Right lobe of liver (tissue), 6 donors: ENCODE data around the gene STEAP1B. TPM values are rescaled to one million over a fixed set of nuclear protein-coding genes. Genes with fewer than 3 reads are reported as not detected.

Experiments used
- ATAC-seq, 4 donors: fragments of 200-7000 bp; cut with Tn5 transposase; one replicate each; pipeline ENCODE4 v1.9.1; 2020; ENCODE audit warnings: mild to moderate bottlenecking in 4 of 4, moderate library complexity in 4 of 4
- DNase-seq, 3 donors: peaks; one replicate each; pipeline ENCODE4 v3.0.0-alpha.2; 2020
- H3K27ac ChIP-seq, 3 donors: fragments of 200-600 bp; one replicate each; pipeline ENCODE4 v1.8.0; 2022
- H3K27me3 ChIP-seq, 2 donors: fragments of 200-600 bp; one replicate each; pipeline ENCODE4 v1.8.0; 2022
- H3K36me3 ChIP-seq, 4 donors: fragments of 200-600 bp; sonication (generic) in 1 of 4; one replicate each; pipeline versions ENCODE4 v1.5.1 to v1.8.0; 2017 to 2022; ENCODE audit warnings: control low read depth in 1 of 4
- H3K4me1 ChIP-seq, 4 donors: fragments of 200-600 bp; sonication (generic) in 1 of 4; one replicate each; pipeline versions ENCODE4 v1.5.1 to v1.8.0; 2017 to 2022; ENCODE audit warnings: control low read depth in 1 of 4
- H3K4me3 ChIP-seq, 3 donors: fragments of 200-600 bp; one replicate each; pipeline ENCODE4 v1.8.0; 2022
- H3K9me3 ChIP-seq, 4 donors: fragments of 200-600 bp; sonication (generic) in 1 of 4; one replicate each; pipeline versions ENCODE4 v1.5.1 to v1.8.0; 2017 to 2022; ENCODE audit warnings: control low read depth in 1 of 4
- POLR2A ChIP-seq: fragments of 450-650 bp; IDR thresholded peaks from one replicate; pipeline ENCODE4 v1.6.1; 2017; ENCODE audit warnings: antibody characterized with exemption, mild to moderate bottlenecking
- WGBS: methylation state at CpG from one replicate; pipeline ENCODE4 v1.1.6; 2018; ENCODE audit warnings: low coverage, low lambda C conversion rate; ENCODE audit not compliant: insufficient coverage; ENCODE audit errors: missing lambda C conversion rate; 5-methylcytosine and 5-hydroxymethylcytosine counted together
- intact Hi-C, 2 donors: fragments of 100-400 bp; cut with DNase I; formaldehyde crosslinking; loops; one replicate each; pipeline versions ENCODE4 v1.11.2 to v1.14.1; 2022
- total RNA-seq, 6 experiments: library from RNA; depleted of rRNA in 2 of 6; stranded (reverse); fragments of >200 nt in 2 of 6; fragmentation: NEBNext Ultra II Directional in 3 of 6; extraction: Animal tissue kit (Norgen Biotek cat#: 25700) in 3 of 6; gene quantifications; one replicate each; pipeline versions ENCODE4 v1.1.0 to v1.2.4, GENCODE V29; 2016 to 2023
- TF ChIP-seq, protein P1 (sequence below), 4 donors: fragments of 200-600 bp in 3 of 4; fragments of 450-650 bp in 1 of 4; IDR thresholded peaks; one replicate each; pipeline versions ENCODE4 v1.5.1 to v1.8.0; 2016 to 2022; ENCODE audit warnings: antibody characterized with exemption in 4 of 4, mild to moderate bottlenecking in 2 of 4
- donor health status: DM: no; HTN: yes; CAD: no.
- donor health status: DM: no; HTN: no; CAD: no.
- donor health status: DM: no; HTN: no; CAD: no.
- donor health status: DM: no; HTN: yes; CAD: no.
- donor health status: DM: no; HTN: yes; CAD: no.

The STEAP1B gene
- total RNA-seq, 6 experiments from 2014 or later = 0.25 to 0.60 TPM; not detected in 4

DNA sequence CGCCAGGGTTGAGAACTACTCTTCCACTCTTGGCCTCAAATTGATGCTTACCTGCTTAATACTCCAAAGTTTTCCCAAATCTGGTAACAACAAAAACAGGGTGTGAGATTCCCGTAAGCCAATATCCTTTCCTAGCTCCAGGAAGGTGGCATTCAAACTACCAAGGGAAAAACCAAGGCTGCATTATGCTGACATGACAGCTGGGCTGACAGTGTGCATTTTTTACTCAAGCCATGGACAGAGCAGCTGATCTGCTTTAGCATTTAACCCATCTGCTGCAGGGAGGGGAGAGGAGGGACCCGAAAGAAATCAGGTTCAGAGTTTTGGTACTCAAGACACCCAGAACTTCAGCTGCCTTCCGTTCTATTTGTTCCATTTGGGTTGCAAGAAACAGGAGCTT is 93.3 kb downstream of the STEAP1B start:
- no peak for ATAC-seq
- WGBS = 96% methylated on average over 3 of the region's 4 CpGs
- Histone ChIP-seq H3K4me1 (no peaks in the 10 kb centered on the region), H3K9me3 (no peaks in the 10 kb centered on the region), H3K27ac (no peak overlapping the region), H3K36me3 (no peaks in the 10 kb centered on the region), H3K27me3 (no peaks in the 10 kb centered on the region), H3K4me3 (no peak overlapping the region)
- TF ChIP-seq, protein P1, sequence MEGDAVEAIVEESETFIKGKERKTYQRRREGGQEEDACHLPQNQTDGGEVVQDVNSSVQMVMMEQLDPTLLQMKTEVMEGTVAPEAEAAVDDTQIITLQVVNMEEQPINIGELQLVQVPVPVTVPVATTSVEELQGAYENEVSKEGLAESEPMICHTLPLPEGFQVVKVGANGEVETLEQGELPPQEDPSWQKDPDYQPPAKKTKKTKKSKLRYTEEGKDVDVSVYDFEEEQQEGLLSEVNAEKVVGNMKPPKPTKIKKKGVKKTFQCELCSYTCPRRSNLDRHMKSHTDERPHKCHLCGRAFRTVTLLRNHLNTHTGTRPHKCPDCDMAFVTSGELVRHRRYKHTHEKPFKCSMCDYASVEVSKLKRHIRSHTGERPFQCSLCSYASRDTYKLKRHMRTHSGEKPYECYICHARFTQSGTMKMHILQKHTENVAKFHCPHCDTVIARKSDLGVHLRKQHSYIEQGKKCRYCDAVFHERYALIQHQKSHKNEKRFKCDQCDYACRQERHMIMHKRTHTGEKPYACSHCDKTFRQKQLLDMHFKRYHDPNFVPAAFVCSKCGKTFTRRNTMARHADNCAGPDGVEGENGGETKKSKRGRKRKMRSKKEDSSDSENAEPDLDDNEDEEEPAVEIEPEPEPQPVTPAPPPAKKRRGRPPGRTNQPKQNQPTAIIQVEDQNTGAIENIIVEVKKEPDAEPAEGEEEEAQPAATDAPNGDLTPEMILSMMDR (IDR thresholded peaks at IDR 0.05) = no peak
- no peak for TF ChIP-seq POLR2A
- intact Hi-C loops = no loop called here
- DNase-seq = no peak

DNA sequence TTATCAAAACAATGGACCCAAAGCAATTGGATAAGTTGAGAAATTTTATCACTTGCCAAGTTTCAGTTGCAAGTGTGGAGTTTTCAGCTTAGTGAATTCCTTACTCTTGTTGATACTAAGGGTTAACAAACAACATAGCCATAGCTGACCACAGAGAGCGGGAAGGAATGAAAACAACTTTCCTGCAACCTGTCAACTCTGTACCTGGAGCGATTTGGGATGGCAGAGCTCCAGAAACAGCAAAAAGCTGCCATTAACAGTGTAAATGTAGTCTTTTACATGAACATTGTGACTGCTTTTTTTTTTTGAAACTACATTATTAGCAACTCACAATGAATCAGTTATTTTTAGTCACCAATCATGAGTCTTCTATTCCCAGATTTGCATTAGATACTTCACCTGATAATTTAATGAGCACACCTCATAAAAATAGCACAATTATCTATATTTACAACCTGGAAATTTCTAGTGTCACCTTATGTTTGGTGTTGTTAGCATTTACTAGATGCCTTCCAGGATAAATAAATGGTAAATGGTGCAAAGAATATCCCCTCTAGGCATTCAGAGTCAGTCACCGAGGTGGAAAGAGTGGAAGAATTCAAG is 95.5 kb downstream of the STEAP1B start:
- 77% methylated on average over 3 of the region's 3 CpGs for WGBS
- no peak for DNase-seq

DNA sequence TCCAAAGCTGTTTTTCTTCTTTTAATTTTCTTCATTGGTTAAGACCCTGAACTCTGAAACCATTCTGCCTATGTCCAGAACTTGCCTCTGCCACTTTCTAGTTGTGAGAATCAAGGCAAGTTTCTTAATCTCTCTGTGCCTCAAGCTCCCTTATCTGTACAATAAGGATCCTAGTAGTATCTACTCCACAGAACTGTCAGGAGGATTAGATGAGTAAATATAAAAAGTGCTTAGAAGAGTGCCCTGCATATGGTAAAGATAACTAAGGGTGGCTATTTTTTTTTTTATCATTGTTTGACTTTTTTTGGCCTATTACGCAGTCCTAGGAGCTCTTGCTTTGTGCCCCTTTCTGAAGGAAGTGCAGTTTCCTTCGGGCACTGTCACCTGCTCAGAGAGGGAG is 96.6 kb downstream of the STEAP1B start:
- DNase-seq (no peak), ATAC-seq (no peak)
- H3K4me1 ChIP-seq = no peaks in the 10 kb centered on the region
- no peaks in the 10 kb centered on the region for H3K9me3 ChIP-seq
- H3K27ac ChIP-seq = no peak overlapping the region
- intact Hi-C loops = no loop called here
- WGBS = 90% methylated on average over 1 of the region's 2 CpGs
- H3K27me3 ChIP-seq = no peaks in the 10 kb centered on the region
- no peak for TF ChIP-seq POLR2A
- TF ChIP-seq, protein P1 (IDR thresholded peaks at IDR 0.05) = no peak
- H3K4me3 ChIP-seq = no peak overlapping the region
- no peaks in the 10 kb centered on the region for H3K36me3 ChIP-seq

More for the DNA sequence above, 95.5 kb downstream of the STEAP1B start:
- intact Hi-C loops = no loop called here
- no peaks in the 10 kb centered on the region for H3K36me3 ChIP-seq
- no peak overlapping the region for H3K4me3 ChIP-seq
- no peak for ATAC-seq
- no peaks in the 10 kb centered on the region for H3K9me3 ChIP-seq
- no peak overlapping the region for H3K27ac ChIP-seq
- H3K4me1 ChIP-seq = no peaks in the 10 kb centered on the region
- TF ChIP-seq, protein P1 (IDR thresholded peaks at IDR 0.05) = no peak
- TF ChIP-seq POLR2A = no peak
- H3K27me3 ChIP-seq = no peaks in the 10 kb centered on the region

DNA sequence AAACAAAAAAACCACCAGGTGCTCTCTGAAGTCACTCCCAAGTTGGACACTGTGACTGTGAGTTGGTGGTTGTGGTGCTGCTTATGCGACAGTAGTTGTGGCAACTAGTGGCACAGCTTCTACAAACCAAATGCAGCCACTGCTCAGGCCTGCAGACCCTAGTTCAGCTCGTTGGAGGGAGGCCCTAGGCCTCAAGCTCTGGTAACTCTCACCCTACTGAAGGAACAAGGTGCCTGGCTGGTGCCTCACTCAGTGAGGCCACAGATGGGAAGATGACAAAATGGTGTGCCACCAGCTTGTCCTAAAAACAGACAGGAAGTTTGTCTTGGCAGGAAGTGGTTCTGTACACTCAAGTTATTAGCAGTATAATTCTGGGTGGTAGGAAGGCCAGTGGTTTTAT is 97.7 kb downstream of the STEAP1B start:
- no peak overlapping the region for H3K27ac ChIP-seq
- intact Hi-C loops = no loop called here
- H3K4me1 ChIP-seq = no peaks in the 10 kb centered on the region
- no peak for TF ChIP-seq POLR2A
- TF ChIP-seq, protein P1 (IDR thresholded peaks at IDR 0.05) = no peak
- no peaks in the 10 kb centered on the region for H3K36me3 ChIP-seq
- WGBS = 29% methylated on average over 1 of the region's 2 CpGs
- no peaks in the 10 kb centered on the region for H3K27me3 ChIP-seq
- no peak overlapping the region for H3K4me3 ChIP-seq
- H3K9me3 ChIP-seq = no peaks in the 10 kb centered on the region
- DNase-seq (no peak), ATAC-seq (peak in 2 of 4 donors; percentile 19 to 23)
